Activated naive CD4-positive, alpha-beta T cell treated with anti-CD3 and anti-CD28 coated beads, Interleukin-2, amount 50 U/mL, for 72 hours (primary cell): Measurements from ENCODE around the gene FBXO40. TPM values are rescaled to one million over a fixed set of nuclear protein-coding genes. Genes with fewer than 3 reads are reported as not detected.
"Not testable (repeated sequence)": the region's sequence is repeated elsewhere in the genome, so short reads cannot be mapped to it uniquely, and the experiment has no call there.

Source experiments
- ATAC-seq, 2 donors: fragments of 150-1000 bp; cut with Tn5 transposase; 2 replicates each; pipeline ENCODE4 v1.10.0; 2021; ENCODE audit warnings: mild to moderate bottlenecking in 2 of 2, moderate library complexity in 2 of 2
- DNase-seq, 2 donors: peaks; one replicate each; pipeline ENCODE4 v3.0.0; 2021 to 2022; ENCODE audit warnings: low spot score in 2 of 2
- H3K27ac Mint-ChIP-seq, 2 donors: one replicate each; pipeline ENCODE4 v1.8.0; 2022; ENCODE audit warnings: mild to moderate bottlenecking in 2 of 2, mixed read lengths in 2 of 2
- H3K36me3 Mint-ChIP-seq, 2 donors: one replicate each; pipeline ENCODE4 v1.8.0; 2022; ENCODE audit warnings: mixed read lengths in 2 of 2
- H3K9me3 Mint-ChIP-seq, 2 donors: one replicate each; pipeline ENCODE4 v1.8.0; 2022; ENCODE audit warnings: mixed read lengths in 2 of 2
- total RNA-seq, 2 donors: library from RNA; stranded (reverse); gene quantifications; one replicate each; pipeline ENCODE4 v1.2.3, GENCODE V29; 2022

FBXO40 gene
- total RNA-seq, result not detected

DNA sequence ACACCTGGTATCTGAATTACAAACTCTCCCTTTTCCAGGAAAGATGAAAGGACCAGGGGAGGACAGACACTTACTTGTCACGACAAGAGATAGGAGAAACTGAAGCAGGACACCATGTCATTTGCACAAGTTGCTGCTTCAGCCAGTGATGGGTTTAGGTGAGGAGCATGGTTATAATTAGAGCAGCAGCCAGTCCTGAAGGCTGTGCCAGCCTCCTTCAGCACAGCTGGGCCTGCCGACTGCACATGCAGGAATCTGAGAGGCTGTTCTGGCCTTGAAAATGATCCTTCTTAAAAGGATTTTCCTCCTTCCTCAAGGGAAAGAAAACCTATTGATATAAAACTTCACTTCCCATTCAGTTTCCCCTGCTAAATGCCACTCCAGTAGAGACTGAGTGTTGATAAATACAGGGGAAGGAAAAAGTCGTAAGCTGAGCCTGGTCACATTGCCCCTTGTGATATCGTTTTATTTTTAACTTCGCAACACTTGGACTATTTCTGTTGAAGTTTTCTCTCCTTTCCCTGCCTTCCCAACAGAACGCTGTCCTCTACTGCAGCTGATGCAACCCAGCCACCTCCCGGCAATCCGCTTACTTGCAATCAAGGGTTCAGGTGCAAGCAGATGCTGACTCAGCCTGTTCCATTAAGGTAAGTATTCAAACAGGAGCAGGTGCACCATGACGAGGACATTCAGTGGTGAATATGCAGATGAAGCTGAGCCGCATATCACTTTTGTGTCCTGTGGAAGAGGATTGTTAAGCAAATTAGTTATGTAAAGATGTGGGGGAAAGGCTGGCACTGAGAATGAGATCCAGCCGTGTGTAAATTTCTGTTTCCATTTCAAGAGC is at the start of gene FBXO40:
FBXO40 (plus strand) TSS at position 524 of the 847 bp plus-strand sequence. CDS start 27,197 bp downstream, outside the sequence.
- no peak for ATAC-seq
- H3K9me3 Mint-ChIP-seq, result no peaks in the 10 kb centered on the region
- no peaks in the 10 kb centered on the region for H3K36me3 Mint-ChIP-seq
- no peak for DNase-seq
- H3K27ac Mint-ChIP-seq, result no peak within 1 kb of the TSS

DNA sequence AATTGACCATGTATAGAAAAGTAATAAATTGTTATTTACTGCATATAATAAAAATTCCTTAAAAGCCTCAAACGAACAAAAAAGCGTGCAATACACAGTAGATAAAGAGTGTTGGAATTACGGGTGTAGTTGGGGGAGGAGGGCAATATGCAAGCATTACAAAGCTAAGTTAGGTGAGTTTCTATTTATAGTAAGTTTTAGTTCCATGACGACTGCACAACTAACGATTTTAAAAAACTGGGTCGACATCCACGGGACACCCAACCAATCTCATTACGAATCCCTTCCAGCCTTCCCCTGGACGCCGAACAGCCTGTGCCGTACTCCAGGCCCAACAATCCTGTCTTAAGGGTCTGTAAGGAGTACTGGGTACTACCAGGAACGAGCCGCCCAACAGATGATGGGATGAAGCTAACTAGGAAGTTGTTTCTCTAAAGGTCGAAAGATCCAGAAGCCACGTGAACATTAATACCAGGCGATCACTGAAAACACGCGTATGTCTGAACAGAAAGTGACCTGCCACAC is 48.1 kb upstream of the FBXO40 start:
- peak overlapping the region; percentile 86 to 93 for H3K27ac Mint-ChIP-seq
- peaks cover 11 to 28% of the 10 kb centered on the region in 2 donors for H3K36me3 Mint-ChIP-seq
- DNase-seq (peak in 1 of 2 donors; percentile 58), ATAC-seq (peak; percentile 10 to 32)
- no peaks in the 10 kb centered on the region for H3K9me3 Mint-ChIP-seq

DNA sequence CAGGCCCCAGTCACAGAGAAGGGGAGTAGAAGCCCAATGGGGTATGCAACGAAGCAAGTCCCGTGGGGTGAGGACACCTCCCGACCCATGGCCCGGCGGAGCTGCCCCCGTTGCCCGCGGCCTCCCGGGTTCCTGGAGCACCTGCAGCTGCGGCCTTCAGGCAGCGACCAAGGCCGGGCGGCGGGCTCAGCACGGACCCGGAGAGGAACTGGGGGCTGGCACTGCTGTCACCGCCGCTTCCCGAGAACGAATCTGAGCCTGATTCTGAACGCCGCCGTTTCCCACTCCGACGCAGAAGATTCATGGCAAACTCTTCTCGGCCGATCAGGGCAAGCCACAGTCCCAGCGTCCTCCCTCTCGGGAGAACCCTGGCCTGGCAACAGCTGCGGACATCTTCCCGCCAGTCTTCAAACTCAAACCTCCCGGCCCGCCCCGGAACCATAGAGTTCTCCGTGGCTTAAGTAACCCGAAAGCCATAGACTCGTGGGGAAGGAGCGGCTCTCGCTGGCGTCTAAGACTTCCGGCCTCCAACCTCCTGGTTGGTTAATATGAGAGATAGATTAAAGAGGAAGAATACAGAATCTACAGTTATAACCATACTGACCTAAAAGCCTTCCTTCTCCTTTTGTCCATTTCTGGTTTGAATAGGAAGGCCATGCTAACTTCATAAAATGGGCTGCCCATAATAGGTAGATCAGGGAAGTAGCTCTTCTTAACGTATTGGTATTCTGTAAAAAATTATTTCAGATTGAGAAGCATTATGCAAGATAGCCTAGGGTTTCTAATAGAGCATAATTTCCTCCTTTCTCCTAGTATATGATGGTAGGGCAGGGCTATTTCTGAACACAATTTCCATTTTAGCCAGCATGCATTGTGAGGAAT is 47.4 kb upstream of the FBXO40 start, which contains the start of gene POLQ:
POLQ (minus strand) TSS at position 415 of the 882 bp plus-strand sequence; CDS start at position 304, 111 bp downstream.
- Mint-ChIP-seq H3K9me3 (no peaks in the 10 kb centered on the region), H3K27ac (peak within 1 kb of the TSS; percentile 86 to 93), H3K36me3 (peaks cover 11 to 28% of the 10 kb centered on the region in 2 donors)
- peak; percentile 96 to 98 for ATAC-seq
- DNase-seq, result peak; percentile 78 to 82

DNA sequence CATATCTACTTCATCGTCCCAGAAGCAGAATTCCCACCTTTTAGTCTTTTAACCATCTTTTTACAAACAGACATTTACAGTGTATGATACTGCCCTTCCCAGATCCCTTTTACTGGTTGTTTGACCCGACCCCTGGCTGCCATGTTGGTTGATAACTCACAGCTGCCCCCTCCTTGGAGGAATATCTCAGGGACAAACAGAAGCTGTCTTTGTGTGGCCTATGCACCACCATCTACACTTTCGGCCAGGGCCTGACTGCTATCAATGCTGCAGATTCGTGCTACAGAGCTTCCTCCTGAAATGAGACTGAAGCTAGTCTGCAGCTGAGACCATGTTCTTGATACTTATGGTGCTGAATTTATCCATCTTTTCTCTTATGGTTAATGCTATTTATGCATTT is 40.8 kb upstream of the FBXO40 start:
- ATAC-seq (no peak), DNase-seq (no peak)
- no peaks in the 10 kb centered on the region for H3K9me3 Mint-ChIP-seq
- no peak overlapping the region for H3K27ac Mint-ChIP-seq
- H3K36me3 Mint-ChIP-seq, result no peaks in the 10 kb centered on the region

GRCh38 chr3:121552797-121553196 is 40.4 kb upstream of the FBXO40 start:
- Mint-ChIP-seq H3K27ac (no peak overlapping the region), H3K36me3 (no peaks in the 10 kb centered on the region), H3K9me3 (no peaks in the 10 kb centered on the region)
- DNase-seq (no peak), ATAC-seq (no peak)

- DNase-seq (no peak), ATAC-seq (no peak)
- Mint-ChIP-seq H3K36me3 (no peaks in the 10 kb centered on the region), H3K9me3 (no peaks in the 10 kb centered on the region), H3K27ac (no peak overlapping the region)
These were observed 35.7 kb upstream of the FBXO40 start for GRCh38 chr3:121557426-121557934.

DNA sequence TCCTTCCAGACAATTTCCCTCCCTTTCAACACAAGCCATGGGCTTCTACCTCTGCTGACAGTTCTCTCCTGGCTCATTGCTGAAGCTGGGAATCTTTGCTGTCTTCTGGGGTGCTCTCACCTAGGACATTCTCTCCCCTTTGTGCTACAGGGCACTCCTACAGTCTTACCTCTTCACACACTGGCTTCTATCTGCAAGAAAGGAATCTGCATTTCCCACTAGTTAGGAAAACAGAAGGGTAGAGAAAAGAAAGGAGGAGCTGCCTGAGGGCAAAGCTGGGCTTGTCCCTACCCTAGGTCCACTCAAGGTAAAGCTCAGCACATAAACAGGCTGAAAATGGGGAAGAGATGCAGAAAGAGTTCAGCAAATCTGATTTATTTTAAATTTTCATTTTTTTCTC is 31.0 kb upstream of the FBXO40 start:
- Mint-ChIP-seq H3K9me3 (no peaks in the 10 kb centered on the region), H3K27ac (peak overlapping the region in 1 of 2 donors; percentile 53), H3K36me3 (no peaks in the 10 kb centered on the region)
- DNase-seq (no peak), ATAC-seq (no peak)

DNA sequence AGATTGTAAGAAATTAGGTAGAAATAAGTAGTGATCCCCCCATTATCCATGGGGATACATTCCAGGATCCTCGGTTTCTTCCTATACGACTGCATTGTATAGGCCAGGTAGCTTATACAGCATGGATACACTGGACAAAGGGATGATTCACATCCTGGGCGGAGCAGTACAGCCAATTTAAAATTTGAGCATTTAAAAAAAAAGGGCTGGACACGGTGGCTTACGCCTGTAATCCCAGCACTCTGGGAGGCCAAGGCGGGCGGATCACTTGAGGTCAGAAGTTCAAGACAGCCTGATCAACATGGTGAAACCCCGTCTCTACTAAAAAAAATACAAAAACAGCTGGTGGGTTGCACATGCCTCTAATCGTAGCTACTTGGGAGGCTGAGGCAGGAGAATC is 26.4 kb upstream of the FBXO40 start:
- Mint-ChIP-seq H3K36me3 (no peaks in the 10 kb centered on the region), H3K9me3 (no peaks in the 10 kb centered on the region), H3K27ac (no peak overlapping the region)
- no peak for ATAC-seq
- DNase-seq, result no peak

- DNase-seq (no peak), ATAC-seq (no peak)
- no peak within 1 kb of the TSS for H3K27ac Mint-ChIP-seq
- H3K36me3 Mint-ChIP-seq, result no peaks in the 10 kb centered on the region
- no peaks in the 10 kb centered on the region for H3K9me3 Mint-ChIP-seq
These were observed 25.5 kb upstream of the FBXO40 start, which contains the start of gene ARGFX for GRCh38 chr3:121567649-121568048. ARGFX (plus strand) TSS chr3:121567949; CDS start chr3:121570714, 2,765 bp downstream.

DNA sequence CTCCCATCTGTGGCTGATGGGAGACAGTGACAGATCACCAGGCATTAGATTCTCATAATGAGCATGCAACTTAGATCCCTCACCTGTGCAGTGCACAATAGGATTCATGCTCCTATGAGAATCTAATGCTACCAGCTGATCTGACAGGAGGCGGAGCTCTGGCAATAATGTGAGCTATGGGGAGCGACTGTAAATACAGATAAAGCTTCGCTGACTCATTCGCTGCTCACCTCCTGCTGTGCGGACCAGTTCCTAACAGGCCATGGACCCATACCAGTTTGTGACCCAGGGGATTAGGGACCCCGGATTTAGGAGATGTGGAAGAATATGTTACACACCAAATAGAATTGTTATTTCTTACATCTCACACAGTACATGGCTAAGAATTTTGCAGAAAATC is 18.7 kb upstream of the FBXO40 start:
- ATAC-seq, result no peak
- DNase-seq, result no peak
- Mint-ChIP-seq H3K9me3 (no peaks in the 10 kb centered on the region), H3K27ac (no peak overlapping the region), H3K36me3 (no peaks in the 10 kb centered on the region)

DNA sequence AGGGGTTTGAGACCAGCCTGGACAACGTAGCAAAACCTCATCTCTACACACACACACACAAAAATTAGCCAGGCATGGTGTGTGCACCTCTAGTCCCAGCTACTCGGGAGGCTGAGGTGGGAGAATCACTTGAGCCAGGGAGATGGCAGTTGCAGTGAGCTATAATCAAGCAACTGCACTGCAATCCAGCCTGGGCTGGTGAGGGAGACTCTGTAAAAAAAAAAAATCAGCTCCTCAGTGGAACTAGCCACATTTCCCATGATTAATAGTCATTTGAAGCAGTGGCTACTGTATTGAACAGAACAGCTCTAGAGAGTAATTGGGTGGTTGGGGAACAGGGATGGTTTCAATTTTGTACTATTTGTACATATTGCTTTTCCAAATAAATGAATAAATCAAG is 11.5 kb upstream of the FBXO40 start:
- Mint-ChIP-seq H3K27ac (no peak overlapping the region), H3K9me3 (no peaks in the 10 kb centered on the region), H3K36me3 (no peaks in the 10 kb centered on the region)
- no peak for ATAC-seq
- no peak for DNase-seq

GRCh38 chr3:121584418-121584817 is 8.8 kb upstream of the FBXO40 start:
- H3K9me3 Mint-ChIP-seq, result no peaks in the 10 kb centered on the region
- no peak overlapping the region for H3K27ac Mint-ChIP-seq
- no peaks in the 10 kb centered on the region for H3K36me3 Mint-ChIP-seq
- DNase-seq, result no peak
- ATAC-seq, result no peak

GRCh38 chr3:121593806-121594205 is 627 bp downstream of the FBXO40 start:
- ATAC-seq, H3K36me3 Mint-ChIP-seq, DNase-seq, H3K9me3 Mint-ChIP-seq, H3K27ac Mint-ChIP-seq: not testable (repeated sequence)

DNA sequence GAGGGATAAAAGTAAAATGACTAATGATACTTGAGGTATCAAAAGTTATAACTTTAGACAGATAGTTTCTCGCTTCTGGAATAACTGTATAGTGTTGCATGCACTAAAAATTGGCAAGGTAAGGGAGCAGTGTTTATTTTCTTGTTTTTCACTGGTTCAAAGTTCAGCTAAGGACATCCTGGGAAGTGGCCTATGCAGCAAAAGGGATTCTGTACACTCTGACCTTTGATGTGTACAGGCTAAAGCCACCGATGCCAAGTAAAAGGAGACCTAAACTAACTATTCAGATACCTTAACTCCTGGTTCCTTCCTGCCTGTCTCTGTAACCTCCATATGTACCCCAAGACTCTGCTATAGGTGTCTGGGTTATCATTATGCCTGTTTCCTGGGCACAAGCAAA is 1.7 kb downstream of the FBXO40 start:
- Mint-ChIP-seq H3K9me3 (no peaks in the 10 kb centered on the region), H3K36me3 (no peaks in the 10 kb centered on the region), H3K27ac (peak overlapping the region in 1 of 2 donors; percentile 14)
- no peak for DNase-seq
- no peak for ATAC-seq

GRCh38 chr3:121595765-121596406 is 2.7 kb downstream of the FBXO40 start:
- no peaks in the 10 kb centered on the region for H3K9me3 Mint-ChIP-seq
- no peak for ATAC-seq

GRCh38 chr3:121598564-121598963 is 5.4 kb downstream of the FBXO40 start:
- no peak overlapping the region for H3K27ac Mint-ChIP-seq
- no peaks in the 10 kb centered on the region for H3K9me3 Mint-ChIP-seq
- no peak for ATAC-seq
- no peaks in the 10 kb centered on the region for H3K36me3 Mint-ChIP-seq
- DNase-seq, result no peak

More at GRCh38 chr3:121595765-121596406, 2.7 kb downstream of the FBXO40 start:
- Mint-ChIP-seq H3K36me3 (no peaks in the 10 kb centered on the region), H3K27ac (no peak overlapping the region)
- DNase-seq, result no peak
